IMR-90 (cell line): ENCODE results near the gene IGLL5. TPM values are rescaled to one million over a fixed set of nuclear protein-coding genes. Genes with fewer than 3 reads are reported as not detected.

Experiments used
- ATAC-seq: fragments of 200-7000 bp; cut with Tn5 transposase; 2 replicates; pipeline ENCODE4 v1.9.1; 2020; ENCODE audit warnings: low read depth, mild to moderate bottlenecking, moderate library complexity
- BruUV-seq: library from RNA; stranded (reverse); fragments of 400-500 nt; replicated peaks from 2 replicates; lab custom pipeline; 2021; lab: Mats Ljungman, UMichigan
- CTCF ChIA-PET: fragments of 300-600 bp; formaldehyde crosslinking; extraction: SDS; loops from one replicate; lab custom pipeline; 2021; ENCODE audit warnings: antibody characterized with exemption; lab: Yijun Ruan, JAX
- POLR2A ChIA-PET: fragments of 300-600 bp; sonication (Branson Sonifier 250); formaldehyde crosslinking; loops from one replicate; lab custom pipeline; 2022; ENCODE audit warnings: antibody characterized with exemption; ENCODE audit not compliant: unreplicated experiment; lab: Charles Lee
- DNase-seq: peaks from one replicate; pipeline ENCODE4 v3.0.0; 2013
- H2AFZ ChIP-seq: replicated peaks from 2 replicates; pipeline ENCODE3; 2013; ENCODE audit warnings: low read length, mild to moderate bottlenecking; ENCODE audit not compliant: poor library complexity
- H2AK5ac ChIP-seq: 2 replicates; pipeline ENCODE4 v1.6.1; 2013; ENCODE audit warnings: low read depth, low read length, inconsistent platforms
- H2AK9ac ChIP-seq: replicated peaks from 2 replicates; pipeline ENCODE3; 2013; ENCODE audit warnings: mild to moderate bottlenecking, low read depth, low read length, moderate library complexity; ENCODE audit not compliant: poor library complexity
- H2BK120ac ChIP-seq: 2 replicates; pipeline ENCODE4 v1.6.1; 2013; ENCODE audit warnings: low read depth, low read length, inconsistent platforms
- H2BK15ac ChIP-seq: 3 replicates; pipeline ENCODE4 v1.6.1; 2013; ENCODE audit warnings: low read depth, low read length, inconsistent platforms
- H2BK20ac ChIP-seq: 2 replicates; pipeline ENCODE4 v1.6.1; 2013; ENCODE audit warnings: low read depth, mild to moderate bottlenecking, inconsistent platforms, low read length, moderate library complexity
- H2BK5ac ChIP-seq: 2 replicates; pipeline ENCODE4 v1.6.1; 2013; ENCODE audit warnings: mild to moderate bottlenecking, low read depth, low read length, inconsistent platforms; ENCODE audit not compliant: poor library complexity, severe bottlenecking
- H3K14ac ChIP-seq: replicated peaks from 2 replicates; pipeline ENCODE4 v1.6.1; 2013; ENCODE audit warnings: low read depth, low read length, inconsistent platforms
- H3K18ac ChIP-seq: 2 replicates; pipeline ENCODE4 v1.6.1; 2013; ENCODE audit warnings: low read depth, low read length, control low read depth
- H3K23ac ChIP-seq: 2 replicates; pipeline ENCODE4 v1.6.1; 2013; ENCODE audit warnings: low read depth, low read length, inconsistent platforms
- H3K27ac ChIP-seq: 2 replicates; pipeline ENCODE4 v1.5.1; 2013; ENCODE audit warnings: mild to moderate bottlenecking, control low read depth, low read length; ENCODE audit not compliant: insufficient read depth
- H3K27me3 ChIP-seq: 2 replicates; pipeline ENCODE4 v1.6.1; 2013; ENCODE audit warnings: low read length; ENCODE audit not compliant: control insufficient read depth, insufficient read depth
- H3K36me3 ChIP-seq: 2 replicates; pipeline ENCODE4 v1.6.1; 2013; ENCODE audit warnings: low read length, mixed read lengths; ENCODE audit not compliant: control insufficient read depth, insufficient read depth
- H3K4ac ChIP-seq: 2 replicates; pipeline ENCODE4 v1.6.1; 2013; ENCODE audit warnings: low read depth, low read length, inconsistent platforms
- H3K4me1 ChIP-seq: 2 replicates; pipeline ENCODE4 v1.6.1; 2013; ENCODE audit warnings: low read length, mixed read lengths; ENCODE audit not compliant: control insufficient read depth, insufficient read depth
- H3K4me2 ChIP-seq: 2 replicates; pipeline ENCODE4 v1.6.1; 2013; ENCODE audit warnings: low read depth, mild to moderate bottlenecking, control low read depth, low read length, moderate library complexity
- H3K4me3 ChIP-seq: 2 replicates; pipeline ENCODE4 v1.5.1; 2013; ENCODE audit warnings: low read depth, mild to moderate bottlenecking, control low read depth, low read length, moderate library complexity; ENCODE audit not compliant: insufficient read depth
- H3K56ac ChIP-seq: 2 replicates; pipeline ENCODE4 v1.6.1; 2013; ENCODE audit warnings: low read length, inconsistent platforms; ENCODE audit not compliant: insufficient read depth; ENCODE audit errors: extremely low read depth
- H3K79me1 ChIP-seq, 2 experiments: 2 replicates each; pipeline ENCODE4 v1.6.1; 2013; ENCODE audit warnings: low read length in 2 of 2, inconsistent platforms in 1 of 2, low read depth in 1 of 2
- H3K9ac ChIP-seq: 2 replicates; pipeline ENCODE4 v1.6.1; 2013; ENCODE audit warnings: low read depth, low read length, control low read depth
- H3K9me1 ChIP-seq: 2 replicates; pipeline ENCODE4 v1.6.1; 2013; ENCODE audit warnings: low read length, inconsistent platforms; ENCODE audit not compliant: insufficient read depth
- H3K9me3 ChIP-seq: 2 replicates; pipeline ENCODE4 v1.6.1; 2013; ENCODE audit warnings: low read length; ENCODE audit not compliant: control insufficient read depth, insufficient read depth
- H4K20me1 ChIP-seq: 2 replicates; pipeline ENCODE4 v1.6.1; 2013; ENCODE audit warnings: low read length, inconsistent platforms; ENCODE audit not compliant: insufficient read depth
- H4K5ac ChIP-seq: 2 replicates; pipeline ENCODE4 v1.6.1; 2013; ENCODE audit warnings: mild to moderate bottlenecking, low read depth, low read length, control low read depth
- H4K8ac ChIP-seq, 2 experiments: 2 replicates each; pipeline ENCODE4 v1.6.1; 2013; ENCODE audit warnings: low read depth in 2 of 2, low read length in 2 of 2, control low read depth in 1 of 2, inconsistent platforms in 1 of 2
- H4K91ac ChIP-seq: 2 replicates; pipeline ENCODE4 v1.6.1; 2013; ENCODE audit warnings: low read depth, low read length, inconsistent platforms; ENCODE audit not compliant: insufficient read depth
- BHLHE40 ChIP-seq: fragments of 150-350 bp; IDR thresholded peaks from 2 replicates; pipeline ENCODE4 v1.6.1; 2016; ENCODE audit warnings: mild to moderate bottlenecking, low read depth, low read length
- CEBPB ChIP-seq: IDR thresholded peaks from 2 replicates; pipeline ENCODE4 v1.6.1; 2012; ENCODE audit warnings: low read depth, low read length, improper control_type of control experiment
- CHD1 ChIP-seq: IDR thresholded peaks from 2 replicates; pipeline ENCODE4 v1.6.1; 2012; ENCODE audit warnings: low read depth, low read length, improper control_type of control experiment
- MAFK ChIP-seq: IDR thresholded peaks from 2 replicates; pipeline ENCODE4 v1.6.1; 2012; ENCODE audit warnings: low read depth, low read length, improper control_type of control experiment
- MAZ ChIP-seq: IDR thresholded peaks from 2 replicates; pipeline ENCODE4 v1.6.1; 2012; ENCODE audit warnings: low read depth, mild to moderate bottlenecking, low read length, improper control_type of control experiment, moderate library complexity, borderline replicate concordance
- MXI1 ChIP-seq: IDR thresholded peaks from 2 replicates; pipeline ENCODE4 v1.6.1; 2012; ENCODE audit warnings: low read depth, mild to moderate bottlenecking, low read length, moderate library complexity, borderline replicate concordance
- NFE2L2 ChIP-seq: fragments of 150-350 bp; IDR thresholded peaks from 2 replicates; pipeline ENCODE4 v1.6.1; 2016; ENCODE audit warnings: low read depth, mild to moderate bottlenecking, low read length
- POLR2A ChIP-seq: IDR thresholded peaks from 2 replicates; pipeline ENCODE4 v1.6.1; 2012; ENCODE audit warnings: mild to moderate bottlenecking, low read depth, low read length
- RAD21 ChIP-seq: IDR thresholded peaks from 2 replicates; pipeline ENCODE4 v1.6.1; 2012; ENCODE audit warnings: low read length, improper control_type of control experiment
- RCOR1 ChIP-seq: IDR thresholded peaks from 2 replicates; pipeline ENCODE4 v1.6.1; 2012; ENCODE audit warnings: mild to moderate bottlenecking, low read length, improper control_type of control experiment; ENCODE audit not compliant: insufficient replicate concordance
- RFX5 ChIP-seq: IDR thresholded peaks from 2 replicates; pipeline ENCODE4 v1.8.0; 2012; ENCODE audit warnings: low read depth, mild to moderate bottlenecking, low read length, moderate library complexity
- SMC3 ChIP-seq: fragments of 150-350 bp; IDR thresholded peaks from 2 replicates; pipeline ENCODE4 v1.6.1; 2016; ENCODE audit warnings: low read depth, mild to moderate bottlenecking, antibody characterized with exemption, low read length, moderate library complexity
- WGBS, 2 experiments: methylation state at CpG; one replicate each; pipeline versions ENCODE4 v1.1.5 to v1.1.7; 2013; ENCODE audit warnings: missing lambda C conversion rate in 2 of 2; ENCODE audit not compliant: insufficient read length in 1 of 2; ENCODE audit errors: extremely low coverage in 2 of 2; 5-methylcytosine and 5-hydroxymethylcytosine counted together
- dilution Hi-C: fragments of 300-500 bp; cut with HindIII; formaldehyde crosslinking; loops from one replicate; pipeline ENCODE4 v1.14.3; 2018; ENCODE audit warnings: low sequenced_read_pairs; ENCODE audit not compliant: unreplicated experiment
- in situ Hi-C: fragments of 300-500 bp; cut with MboI; formaldehyde crosslinking; loops from 3 replicates; pipeline ENCODE4 v1.14.3; 2019; ENCODE audit warnings: low sequenced_read_pairs, inconsistent platforms, mixed read lengths
- intact Hi-C: fragments of 100-400 bp; cut with micrococcal nuclease; formaldehyde crosslinking; loops from 2 replicates; pipeline ENCODE4 v1.10.0; 2022
- polyA plus RNA-seq, 3 experiments: library from polyadenylated mRNA; depleted of rRNA; stranded (reverse); fragments of >200 nt; gene quantifications; 2 replicates each; pipeline ENCODE4 v1.2.3, GENCODE V29; 2012; ENCODE audit warnings: low replicate concordance in 1 of 3
- total RNA-seq: library from RNA; depleted of rRNA; stranded (reverse); fragments of >200 nt; gene quantifications from 2 replicates; pipeline ENCODE4 v1.2.3, GENCODE V29; 2012
- TF ChIP-seq, protein P1 (sequence below): fragments of 150-350 bp; IDR thresholded peaks from 2 replicates; pipeline ENCODE4 v1.6.1; 2017; ENCODE audit warnings: mild to moderate bottlenecking, antibody characterized with exemption, low read length, low read depth
- TF ChIP-seq, protein P2 (sequence below): fragments of 150-350 bp; IDR thresholded peaks from 2 replicates; pipeline ENCODE4 v1.6.1; 2016; ENCODE audit warnings: low read depth, mild to moderate bottlenecking, low read length, moderate library complexity, borderline replicate concordance

Gene IGLL5
- total and polyA plus RNA-seq, 2 of the 4 experiments (the other 2 are of a cell fraction) = not detected

DNA sequence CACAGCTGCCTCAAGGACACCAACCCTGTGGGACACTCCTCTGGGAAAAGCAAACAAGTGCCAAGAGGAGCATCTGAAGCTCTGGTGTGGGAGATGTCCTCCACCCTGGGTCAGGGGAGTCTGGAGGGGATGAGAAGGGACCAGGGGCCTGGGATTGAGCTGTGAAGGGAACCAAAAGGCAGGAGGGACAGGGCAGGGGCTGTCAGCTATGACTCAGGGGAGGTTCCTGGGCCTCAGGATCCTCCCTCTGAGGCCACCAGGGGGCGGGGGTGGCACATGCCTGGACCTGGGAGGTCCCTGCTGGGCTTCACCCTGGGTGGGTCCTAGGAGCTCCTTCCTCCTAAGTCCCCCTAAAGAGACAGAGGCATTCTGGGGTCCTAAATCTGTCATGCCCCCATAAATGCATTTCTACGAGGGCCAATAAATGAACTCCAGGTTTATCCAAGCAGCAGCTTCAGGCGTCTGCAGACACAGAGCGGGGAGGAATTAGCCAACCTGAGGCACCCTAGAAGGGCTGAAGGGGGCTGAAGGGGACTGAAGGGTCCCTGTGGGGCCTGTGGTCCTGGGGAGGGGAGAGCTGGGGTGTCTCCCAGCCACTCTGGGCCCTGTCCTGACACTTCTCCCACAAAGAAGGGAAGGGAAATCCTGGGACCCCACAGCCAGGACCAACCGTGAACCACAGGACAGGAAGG is 31.9 kb upstream of the IGLL5 start (continued):
- TF ChIP-seq SMC3 = peak; percentile 36; the same call in 1 of the 2 replicates

DNA sequence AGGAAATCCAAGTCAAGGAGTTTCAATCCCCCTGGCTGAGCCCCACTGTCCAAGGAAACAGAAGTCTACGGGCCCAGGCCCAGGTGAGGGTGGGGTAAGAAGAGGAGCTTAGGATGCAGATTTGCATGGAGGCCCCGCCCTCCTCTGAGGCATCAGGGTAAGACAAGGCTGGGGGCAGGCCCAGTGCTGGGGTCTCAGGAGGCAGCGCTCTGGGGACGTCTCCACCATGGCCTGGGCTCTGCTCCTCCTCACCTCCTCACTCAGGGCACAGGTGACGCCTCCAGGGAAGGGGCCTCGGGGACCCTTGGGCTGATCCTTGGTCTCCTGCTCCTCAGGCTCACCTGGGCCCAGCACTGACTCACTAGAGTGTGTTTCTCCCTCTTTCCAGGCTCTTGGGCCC is 31.3 kb upstream of the IGLL5 start:
- no peak overlapping the region for H2BK20ac ChIP-seq
- no peak overlapping the region for H2AK5ac ChIP-seq
- ATAC-seq (no peak), DNase-seq (no peak)
- no peaks in the 10 kb centered on the region for H3K4me1 ChIP-seq
- H4K8ac ChIP-seq = no peak overlapping the region
- BruUV-seq = no TSS peak
- no peak overlapping the region for H2AFZ ChIP-seq
- no peaks in the 10 kb centered on the region for H3K79me1 ChIP-seq
- no peak overlapping the region for H3K4me3 ChIP-seq
- no peaks in the 10 kb centered on the region for H4K20me1 ChIP-seq
- H3K4ac ChIP-seq = no peak overlapping the region
- H3K27ac ChIP-seq = no peak overlapping the region
- CTCF ChIA-PET = interaction anchor here (1.2 kb wide), 1 partner anchor 27 kb away, joined by 4 read pairs; no protein-coding TSS in a partner anchor
- no peak overlapping the region for H4K5ac ChIP-seq
- no peak overlapping the region for H3K18ac ChIP-seq
- intact Hi-C loops (no loop called here), dilution Hi-C loops (no loop called here), in situ Hi-C loops (loop anchor here (10.0 kb wide), 1 partner anchor 268 kb away; no protein-coding TSS in a partner anchor)
- H3K9ac ChIP-seq = no peak overlapping the region
- H2BK5ac ChIP-seq = no peak overlapping the region
- no peak overlapping the region for H2BK120ac ChIP-seq
- no peak overlapping the region for H2AK9ac ChIP-seq
- no peaks in the 10 kb centered on the region for H3K9me1 ChIP-seq
- H3K56ac ChIP-seq = no peak overlapping the region
- POLR2A ChIA-PET = no interaction called here
- H2BK15ac ChIP-seq = no peak overlapping the region
- no peak overlapping the region for H3K23ac ChIP-seq
- 40% methylated on average over 2 of the region's 6 CpGs; no CpG with 5 or more reads in 1 of the 2 experiments for WGBS, 2 experiments
- H3K14ac ChIP-seq = no peak overlapping the region
- no peaks in the 10 kb centered on the region for H3K9me3 ChIP-seq
- no peak overlapping the region for H3K4me2 ChIP-seq
- H4K91ac ChIP-seq = no peak overlapping the region
- peaks cover 10% of the 10 kb centered on the region for H3K27me3 ChIP-seq
- no peaks in the 10 kb centered on the region for H3K36me3 ChIP-seq
- TF ChIP-seq RAD21 (no peak), BHLHE40 (no peak), CEBPB (no peak), NFE2L2 (no peak), MAFK (no peak), MAZ (no peak), CHD1 (no peak), RCOR1 (no peak), POLR2A (no peak), MXI1 (no peak), RFX5 (no peak)
- TF ChIP-seq, protein P1, sequence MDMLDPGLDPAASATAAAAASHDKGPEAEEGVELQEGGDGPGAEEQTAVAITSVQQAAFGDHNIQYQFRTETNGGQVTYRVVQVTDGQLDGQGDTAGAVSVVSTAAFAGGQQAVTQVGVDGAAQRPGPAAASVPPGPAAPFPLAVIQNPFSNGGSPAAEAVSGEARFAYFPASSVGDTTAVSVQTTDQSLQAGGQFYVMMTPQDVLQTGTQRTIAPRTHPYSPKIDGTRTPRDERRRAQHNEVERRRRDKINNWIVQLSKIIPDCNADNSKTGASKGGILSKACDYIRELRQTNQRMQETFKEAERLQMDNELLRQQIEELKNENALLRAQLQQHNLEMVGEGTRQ = no peak
- TF ChIP-seq, protein P2, sequence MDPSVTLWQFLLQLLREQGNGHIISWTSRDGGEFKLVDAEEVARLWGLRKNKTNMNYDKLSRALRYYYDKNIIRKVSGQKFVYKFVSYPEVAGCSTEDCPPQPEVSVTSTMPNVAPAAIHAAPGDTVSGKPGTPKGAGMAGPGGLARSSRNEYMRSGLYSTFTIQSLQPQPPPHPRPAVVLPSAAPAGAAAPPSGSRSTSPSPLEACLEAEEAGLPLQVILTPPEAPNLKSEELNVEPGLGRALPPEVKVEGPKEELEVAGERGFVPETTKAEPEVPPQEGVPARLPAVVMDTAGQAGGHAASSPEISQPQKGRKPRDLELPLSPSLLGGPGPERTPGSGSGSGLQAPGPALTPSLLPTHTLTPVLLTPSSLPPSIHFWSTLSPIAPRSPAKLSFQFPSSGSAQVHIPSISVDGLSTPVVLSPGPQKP = no peak
